KBM-7 (cell line): Measurements from ENCODE around the gene HNRNPL.
"Not testable (repeated sequence)": the region's sequence is repeated elsewhere in the genome, so short reads cannot be mapped to it uniquely, and the experiment has no call there.

Source experiments
- DNase-seq: peaks from one replicate; pipeline ENCODE4 v3.0.0-alpha.2; 2015
- in situ Hi-C: fragments of 300-500 bp; cut with MboI; formaldehyde crosslinking; loops from 2 replicates; pipeline ENCODE4 v1.14.3; 2020; ENCODE audit warnings: low sequenced_read_pairs, low pct_unique_long_range_greater_than_20kb, mixed read lengths

Gene HNRNPL

DNA sequence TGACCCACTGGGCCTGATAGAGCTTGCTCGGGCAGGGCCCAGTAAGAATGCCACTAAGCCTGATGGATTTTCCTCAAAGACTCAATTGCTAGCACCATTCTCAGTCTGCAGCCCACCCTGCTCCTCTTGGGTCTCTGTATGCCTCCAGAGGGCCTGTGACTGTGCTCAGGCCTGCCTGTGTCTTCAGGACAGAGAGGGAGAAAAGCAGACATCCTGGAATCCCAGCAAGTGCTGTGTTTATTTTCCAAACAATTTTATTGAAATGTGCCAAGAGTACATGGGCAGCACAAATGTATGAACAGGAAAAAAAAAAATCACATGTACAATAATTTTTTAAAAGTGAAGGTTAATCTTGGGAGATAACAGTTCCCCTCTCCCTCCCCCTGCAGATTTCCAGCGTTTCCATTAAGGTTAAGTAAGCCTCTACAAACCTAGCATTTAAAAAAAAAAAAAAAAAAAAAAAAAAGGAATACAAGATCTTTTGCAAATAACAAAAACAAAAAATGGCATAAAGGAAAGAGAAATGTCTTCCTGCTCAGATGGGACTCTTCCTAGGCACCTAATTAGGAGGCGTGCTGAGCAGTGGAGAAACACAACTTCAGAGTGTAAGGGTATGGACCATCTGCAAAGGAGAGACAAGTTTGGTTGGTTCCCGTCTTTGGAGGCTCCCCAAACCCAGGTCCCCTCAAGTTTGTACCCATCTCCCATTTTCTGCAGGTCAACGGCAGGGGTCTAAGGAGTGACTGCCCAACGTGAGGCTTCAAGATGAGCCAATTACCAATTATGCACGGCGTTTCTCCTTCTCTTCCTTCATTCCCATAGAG, 13.4 kb downstream of the HNRNPL start:
- in situ Hi-C loops, result no loop called here
- DNase-seq, result no peak

DNA sequence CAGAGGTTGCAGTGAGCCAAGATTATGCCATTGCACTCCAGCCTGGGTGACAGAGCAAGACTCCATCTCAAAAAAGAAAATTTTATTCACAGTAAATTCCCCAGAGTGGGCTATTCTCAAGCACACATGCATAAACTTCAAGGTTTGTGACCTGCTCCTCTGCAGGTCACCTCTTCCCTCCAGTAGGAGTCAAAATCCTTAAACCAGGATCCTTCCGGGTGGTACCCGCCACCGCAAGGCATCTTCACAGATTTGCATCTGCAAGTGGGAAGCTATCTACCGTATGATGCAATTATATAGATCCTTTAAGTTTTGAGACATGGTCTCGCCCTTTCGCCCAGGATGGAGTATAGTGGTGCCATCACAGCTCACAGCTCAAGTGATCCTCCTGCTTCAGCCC, 15.2 kb downstream of the HNRNPL start:
- in situ Hi-C loops, result no loop called here

GRCh38 chr19:38834104-38834490, 15.7 kb downstream of the HNRNPL start:
- in situ Hi-C loops, result no loop called here

More for the DNA sequence above, 15.2 kb downstream of the HNRNPL start:
- DNase-seq, result no peak

DNA sequence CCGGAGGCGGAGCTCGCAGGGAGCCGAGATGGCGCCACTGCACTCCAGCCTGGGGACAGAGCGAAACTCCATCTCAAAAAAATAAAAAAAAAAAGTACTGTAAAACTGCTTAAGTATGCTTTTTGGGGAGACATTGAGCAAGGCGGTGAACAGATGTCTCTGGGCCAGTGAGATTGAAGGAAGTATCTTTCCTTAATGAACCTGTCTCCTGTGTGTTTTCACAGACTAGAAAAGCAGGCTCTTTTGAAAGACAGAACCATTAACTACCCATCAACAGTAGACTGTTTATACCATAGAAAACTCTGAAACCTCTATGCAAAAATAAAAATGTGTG, 16.7 kb downstream of the HNRNPL start:
- no peak for DNase-seq
- in situ Hi-C loops, result no loop called here

More at GRCh38 chr19:38834104-38834490, 15.7 kb downstream of the HNRNPL start:
- no peak for DNase-seq

DNA sequence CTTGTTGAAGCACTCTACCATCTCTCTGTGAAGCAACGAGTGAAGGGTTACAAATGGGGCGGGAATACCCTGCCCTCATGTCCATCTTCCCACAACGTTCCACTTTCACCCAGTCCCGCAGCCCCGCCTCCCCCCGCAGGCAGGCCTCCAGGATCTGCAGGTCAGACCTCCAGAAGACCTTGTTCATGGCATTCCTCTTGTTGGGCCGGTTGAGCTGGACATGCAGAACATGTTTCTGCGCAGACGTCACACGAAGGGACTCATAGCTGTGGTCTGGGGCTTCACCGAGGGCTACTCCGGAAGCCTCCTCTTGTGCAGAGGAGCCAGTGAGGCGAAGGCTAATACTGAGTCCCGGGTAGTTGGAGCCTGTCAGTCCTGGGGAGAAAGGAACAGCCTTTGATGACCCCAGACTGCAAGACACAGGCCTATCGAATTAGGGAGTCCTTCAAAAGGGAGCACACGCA, 18.6 kb downstream of the HNRNPL start:
- in situ Hi-C loops, result no loop called here
- no peak for DNase-seq

DNA sequence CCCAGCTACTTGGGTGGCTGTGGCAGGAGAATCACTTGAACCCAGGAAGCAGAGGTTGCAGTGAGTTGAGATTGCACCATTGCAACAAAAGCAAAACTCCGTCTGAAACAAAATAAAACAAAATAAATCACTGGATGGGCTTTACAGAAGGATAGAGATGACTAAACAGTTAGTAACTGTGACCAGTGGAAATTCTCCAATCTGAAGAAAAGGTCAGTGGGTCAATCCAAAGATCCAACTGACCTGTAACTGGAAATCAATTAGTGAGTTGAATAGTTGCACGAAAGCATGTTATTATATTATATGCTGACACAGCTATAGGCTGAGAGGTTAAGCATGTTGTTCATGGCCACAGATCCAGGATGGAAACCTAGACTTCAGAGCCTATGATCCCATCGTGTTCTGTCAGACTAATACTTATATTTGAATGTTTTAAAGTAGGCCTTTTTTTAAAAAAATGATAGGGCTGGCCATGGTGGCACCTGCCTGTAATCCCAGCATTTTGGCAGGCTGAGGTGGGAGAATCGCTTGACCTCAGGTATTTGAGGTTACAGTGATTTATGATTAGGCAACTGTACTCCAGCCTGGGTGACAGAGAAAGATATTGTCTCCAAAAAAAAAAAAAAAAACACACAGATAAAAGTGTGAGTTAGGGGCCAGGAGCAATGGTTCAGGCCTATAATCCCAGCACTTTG, 19.6 kb downstream of the HNRNPL start:
- in situ Hi-C loops, result no loop called here
- DNase-seq, result no peak

DNA sequence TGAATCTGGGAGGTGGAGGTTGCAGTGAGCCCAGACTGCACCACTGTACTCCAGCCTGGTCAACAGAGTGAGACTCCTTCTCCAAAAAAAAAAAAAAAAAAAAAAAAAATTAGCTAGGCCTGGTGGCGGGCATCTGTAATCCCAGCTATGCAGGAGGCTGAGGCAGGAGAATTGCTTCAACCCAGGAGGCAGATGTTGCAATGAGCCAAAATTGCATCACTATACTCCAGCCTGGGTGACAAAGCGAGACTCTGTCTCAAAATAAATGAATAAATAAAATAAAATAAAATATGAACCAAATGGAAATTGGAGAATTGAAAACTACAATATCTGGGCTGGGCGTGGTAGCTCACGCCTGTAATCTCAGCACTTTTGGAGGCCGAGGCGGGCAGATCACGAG, 20.6 kb downstream of the HNRNPL start:
- in situ Hi-C loops, DNase-seq: not testable (repeated sequence)

DNA sequence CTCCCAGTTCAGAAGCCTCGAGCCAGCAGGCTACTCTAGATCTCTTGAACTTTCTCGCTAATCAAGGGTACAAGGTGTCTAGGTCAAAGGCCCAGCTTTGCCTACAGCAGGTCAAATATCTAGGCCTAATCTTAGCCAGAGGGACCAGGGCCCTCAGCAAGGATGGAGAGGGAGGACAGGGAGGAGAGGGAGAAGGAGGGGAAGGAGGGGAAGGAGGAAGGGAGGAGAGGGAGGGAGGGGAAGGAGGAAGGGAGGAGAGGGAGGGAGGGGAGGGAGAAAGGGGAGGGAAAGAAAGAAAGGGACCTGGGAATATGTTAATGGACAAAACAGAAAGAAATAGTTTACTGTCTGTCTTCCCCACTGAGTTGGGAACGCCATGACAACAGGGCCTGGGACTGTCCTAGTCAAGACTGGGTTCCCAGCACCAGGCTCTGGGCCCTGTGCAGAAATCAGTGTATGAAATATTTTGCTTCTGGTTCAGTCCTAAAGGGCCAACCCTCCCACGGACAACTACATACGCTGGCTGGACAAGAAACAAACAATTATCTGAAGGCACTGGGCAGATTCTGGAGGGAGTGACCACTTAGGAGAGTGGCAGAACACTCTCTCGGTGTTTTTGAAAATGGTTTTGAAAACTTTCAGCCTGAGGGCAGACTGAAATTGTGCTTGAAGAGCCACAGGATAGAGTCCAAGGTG, 22.8 kb downstream of the HNRNPL start:
- in situ Hi-C loops, result no loop called here
- no peak for DNase-seq

GRCh38 chr19:38825936-38826335, 23.9 kb downstream of the HNRNPL start:
- in situ Hi-C loops, result not testable (repeated sequence)

GRCh38 chr19:38821230-38821825, 28.5 kb downstream of the HNRNPL start:
- in situ Hi-C loops, DNase-seq: not testable (repeated sequence)

More at GRCh38 chr19:38825936-38826335, 23.9 kb downstream of the HNRNPL start:
- DNase-seq, result not testable (repeated sequence)

- no peak for DNase-seq
- in situ Hi-C loops, result no loop called here
These were observed 30.4 kb downstream of the HNRNPL start for GRCh38 chr19:38819231-38819920.

GRCh38 chr19:38817081-38817480, 32.7 kb downstream of the HNRNPL start:
- no peak for DNase-seq
- in situ Hi-C loops, result no loop called here

DNA sequence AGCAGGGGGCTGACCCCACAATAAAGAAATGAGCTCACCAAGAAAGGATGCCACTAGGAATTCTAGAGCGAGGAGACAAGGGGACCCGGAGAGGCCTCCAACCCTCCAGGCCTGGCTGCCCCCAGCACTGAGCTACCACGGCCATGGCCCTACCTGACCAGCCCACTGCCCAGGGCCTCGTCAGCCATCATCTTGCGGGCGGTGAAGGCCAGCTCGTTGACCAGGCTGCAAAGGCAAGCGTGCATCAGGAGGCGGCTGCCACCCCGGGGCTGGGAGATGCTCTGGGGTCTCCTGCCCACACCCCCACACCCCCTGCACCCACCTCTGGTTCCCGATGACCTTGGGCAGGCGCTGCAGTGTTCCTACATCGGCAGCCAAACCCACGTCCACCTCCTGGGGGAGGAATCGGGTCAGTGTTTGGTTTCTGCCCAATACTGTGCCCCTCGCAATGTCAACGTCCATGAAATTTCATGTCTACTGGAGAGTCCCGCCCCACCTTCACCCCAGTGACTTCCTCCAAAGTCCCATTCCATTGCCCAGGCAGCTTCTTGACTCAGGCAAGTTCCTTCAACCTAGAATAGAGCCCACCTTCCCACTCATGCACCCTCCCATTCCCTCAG, 33.5 kb downstream of the HNRNPL start:
- DNase-seq, result no peak
- in situ Hi-C loops, result no loop called here

GRCh38 chr19:38815059-38816001, 34.5 kb downstream of the HNRNPL start:
- in situ Hi-C loops, result no loop called here
- DNase-seq, result no peak

- DNase-seq, in situ Hi-C loops: not testable (repeated sequence)
These were observed 35.9 kb downstream of the HNRNPL start for GRCh38 chr19:38813932-38814331.

- in situ Hi-C loops, result no loop called here
These were observed 36.5 kb downstream of the HNRNPL start for GRCh38 chr19:38813323-38813722.

GRCh38 chr19:38812841-38813320, 36.9 kb downstream of the HNRNPL start, which contains the start of gene LGALS4:
LGALS4 (minus strand) TSS chr19:38812945; CDS start chr19:38812886, 59 bp downstream.
- in situ Hi-C loops, result no loop called here
- DNase-seq, result no peak

More at GRCh38 chr19:38813323-38813722, 36.5 kb downstream of the HNRNPL start:
- DNase-seq, result no peak
